Measurements from ENCODE around the gene CHD9.

CHD9 gene

GRCh38 chr16:53357208-53357586, 302.4 kb downstream of the CHD9 start:
- DNase-seq (ENCODE audit: low read depth in 2 of 2) = no peak

GRCh38 chr16:53357955-53358354, 303.2 kb downstream of the CHD9 start:
- no peak for DNase-seq (ENCODE audit: low read depth in 2 of 2)

DNA sequence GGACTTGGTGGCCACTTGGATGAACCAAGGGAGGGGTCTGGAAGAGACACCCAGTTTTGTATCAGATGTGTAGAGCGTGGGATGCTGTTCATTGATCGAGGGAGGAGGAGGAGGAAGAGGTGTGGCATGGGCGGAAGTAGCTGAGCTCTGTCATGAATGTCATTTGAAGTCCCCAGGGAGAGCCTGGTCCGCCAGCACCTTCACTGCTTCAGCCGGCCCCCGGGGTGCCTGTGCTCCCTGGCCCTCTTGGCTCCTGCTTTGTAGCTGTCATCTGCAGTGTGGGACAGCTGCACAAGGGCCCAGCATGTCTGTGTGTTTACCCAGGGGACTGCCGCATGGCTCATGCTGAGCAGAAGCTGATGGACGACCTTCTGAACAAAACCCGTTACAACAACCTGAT, 304.1 kb downstream of the CHD9 start:
- no peak for DNase-seq (ENCODE audit: low read depth in 2 of 2)

DNA sequence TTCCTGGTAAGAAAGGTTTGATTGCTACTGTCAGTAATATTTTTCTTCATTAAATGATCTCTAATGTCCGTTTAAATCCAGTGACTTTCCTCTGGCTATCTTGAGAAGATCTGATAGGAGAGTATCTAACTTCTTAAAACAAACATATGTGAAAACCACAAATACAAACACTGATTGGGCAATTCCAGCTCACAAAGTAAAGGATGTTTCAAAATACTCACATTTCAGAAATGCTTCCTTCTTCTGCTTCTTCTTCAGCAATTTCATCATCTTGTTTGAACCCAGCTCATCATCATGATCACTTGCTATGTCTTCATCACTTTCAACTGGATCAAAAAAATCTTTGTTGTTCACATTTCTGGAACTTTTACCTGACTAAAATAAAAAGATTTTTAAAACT, 315.1 kb downstream of the CHD9 start:
- no peak for DNase-seq (ENCODE audit: low read depth in 2 of 2)

- no peak for DNase-seq (ENCODE audit: low read depth in 2 of 2)
Measured at GRCh38 chr16:53370827-53371226, 316.0 kb downstream of the CHD9 start.

DNA sequence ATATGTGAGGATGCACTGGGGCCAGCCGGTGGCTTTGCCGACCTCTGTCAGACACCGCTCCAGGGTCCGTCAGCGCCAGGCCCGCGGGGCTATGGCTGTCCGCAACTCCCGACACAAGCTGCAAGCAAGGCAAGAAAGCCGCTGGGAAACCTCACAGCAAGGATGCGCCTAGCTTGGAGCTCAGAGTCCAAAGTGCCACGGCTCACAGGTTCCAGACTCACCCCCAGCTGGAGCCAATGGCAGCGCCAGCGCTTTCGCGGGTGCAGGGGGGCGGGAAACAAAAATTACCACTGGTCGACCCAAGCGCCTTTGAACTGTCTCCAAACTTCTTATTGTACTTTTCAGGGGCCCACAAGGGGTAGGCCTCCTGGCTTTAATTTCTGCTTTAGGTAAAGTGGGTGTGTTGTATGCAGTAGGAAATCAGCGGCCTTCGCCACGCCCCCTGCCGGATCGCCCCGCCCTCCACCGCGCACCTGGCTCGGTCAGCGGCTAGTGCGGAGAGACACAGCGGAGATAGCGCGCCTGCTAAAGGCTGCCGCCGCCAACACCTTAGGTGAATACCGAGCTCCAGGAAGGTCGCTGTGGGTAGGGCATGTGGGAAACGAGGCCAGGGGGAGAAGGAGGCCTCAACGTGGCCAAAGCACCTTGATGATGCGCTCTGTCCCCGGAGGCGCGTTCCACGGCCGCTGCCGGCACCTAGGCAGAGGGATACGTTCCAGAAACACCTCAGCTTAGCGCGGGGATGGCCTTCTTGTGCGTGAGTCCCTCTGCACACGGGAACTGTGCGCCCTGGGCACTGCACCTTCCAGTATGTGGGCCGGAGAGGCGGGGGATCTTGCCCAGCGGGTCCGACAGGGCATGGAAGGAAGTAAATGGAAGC, 318.4 kb downstream of the CHD9 start:
- DNase-seq (ENCODE audit: low read depth in 2 of 2) = peak; percentile 40 to 50

GRCh38 chr16:53374800-53375199, 320.0 kb downstream of the CHD9 start:
- DNase-seq (ENCODE audit: low read depth in 2 of 2) = no peak

GRCh38 chr16:53378138-53378537, 323.3 kb downstream of the CHD9 start:
- DNase-seq (ENCODE audit: low read depth in 2 of 2) = no peak

Data from stimulated activated CD4-positive, alpha-beta T cell treated with anti-CD3 and anti-CD28 coated beads, Interleukin-15, amount 100 ng/mL, for 48 hours (primary cell).